ENCODE data around the gene HIBADH.
A peak's percentile ranks its signal among the peaks of the same experiment; 100 is the strongest.

DNA sequence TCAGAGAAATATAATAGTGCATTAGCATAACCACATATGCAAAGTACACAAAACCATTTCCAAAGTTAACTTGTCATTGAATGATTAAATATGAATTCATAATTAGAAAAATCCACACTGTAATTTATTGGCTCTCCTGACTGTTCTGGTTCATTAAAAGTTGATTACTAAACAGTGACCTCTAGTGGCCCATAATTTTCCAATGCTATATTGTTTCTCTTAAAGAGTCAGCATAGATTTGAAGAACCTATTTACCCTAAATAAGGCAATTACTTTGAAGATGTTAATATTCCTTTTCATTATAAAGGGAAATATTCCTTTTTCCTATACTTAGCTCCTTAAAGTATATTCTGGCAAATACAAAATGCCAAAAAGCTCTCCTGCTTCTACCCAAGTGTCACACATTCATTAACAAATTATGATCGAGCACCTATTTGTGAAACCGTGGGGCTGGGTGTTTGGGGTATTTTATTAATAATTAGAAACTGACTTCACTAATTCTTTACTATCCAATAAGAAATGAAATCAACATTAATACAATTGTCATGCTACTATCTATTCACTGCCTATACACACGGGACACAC is 86.2 kb downstream of the HIBADH start:
- TF ChIP-seq, protein P1, sequence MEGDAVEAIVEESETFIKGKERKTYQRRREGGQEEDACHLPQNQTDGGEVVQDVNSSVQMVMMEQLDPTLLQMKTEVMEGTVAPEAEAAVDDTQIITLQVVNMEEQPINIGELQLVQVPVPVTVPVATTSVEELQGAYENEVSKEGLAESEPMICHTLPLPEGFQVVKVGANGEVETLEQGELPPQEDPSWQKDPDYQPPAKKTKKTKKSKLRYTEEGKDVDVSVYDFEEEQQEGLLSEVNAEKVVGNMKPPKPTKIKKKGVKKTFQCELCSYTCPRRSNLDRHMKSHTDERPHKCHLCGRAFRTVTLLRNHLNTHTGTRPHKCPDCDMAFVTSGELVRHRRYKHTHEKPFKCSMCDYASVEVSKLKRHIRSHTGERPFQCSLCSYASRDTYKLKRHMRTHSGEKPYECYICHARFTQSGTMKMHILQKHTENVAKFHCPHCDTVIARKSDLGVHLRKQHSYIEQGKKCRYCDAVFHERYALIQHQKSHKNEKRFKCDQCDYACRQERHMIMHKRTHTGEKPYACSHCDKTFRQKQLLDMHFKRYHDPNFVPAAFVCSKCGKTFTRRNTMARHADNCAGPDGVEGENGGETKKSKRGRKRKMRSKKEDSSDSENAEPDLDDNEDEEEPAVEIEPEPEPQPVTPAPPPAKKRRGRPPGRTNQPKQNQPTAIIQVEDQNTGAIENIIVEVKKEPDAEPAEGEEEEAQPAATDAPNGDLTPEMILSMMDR (IDR thresholded peaks at IDR 0.05; ENCODE audit: insufficient read depth, low read length) = peak; percentile 23
- TF ChIP-seq, protein P2, sequence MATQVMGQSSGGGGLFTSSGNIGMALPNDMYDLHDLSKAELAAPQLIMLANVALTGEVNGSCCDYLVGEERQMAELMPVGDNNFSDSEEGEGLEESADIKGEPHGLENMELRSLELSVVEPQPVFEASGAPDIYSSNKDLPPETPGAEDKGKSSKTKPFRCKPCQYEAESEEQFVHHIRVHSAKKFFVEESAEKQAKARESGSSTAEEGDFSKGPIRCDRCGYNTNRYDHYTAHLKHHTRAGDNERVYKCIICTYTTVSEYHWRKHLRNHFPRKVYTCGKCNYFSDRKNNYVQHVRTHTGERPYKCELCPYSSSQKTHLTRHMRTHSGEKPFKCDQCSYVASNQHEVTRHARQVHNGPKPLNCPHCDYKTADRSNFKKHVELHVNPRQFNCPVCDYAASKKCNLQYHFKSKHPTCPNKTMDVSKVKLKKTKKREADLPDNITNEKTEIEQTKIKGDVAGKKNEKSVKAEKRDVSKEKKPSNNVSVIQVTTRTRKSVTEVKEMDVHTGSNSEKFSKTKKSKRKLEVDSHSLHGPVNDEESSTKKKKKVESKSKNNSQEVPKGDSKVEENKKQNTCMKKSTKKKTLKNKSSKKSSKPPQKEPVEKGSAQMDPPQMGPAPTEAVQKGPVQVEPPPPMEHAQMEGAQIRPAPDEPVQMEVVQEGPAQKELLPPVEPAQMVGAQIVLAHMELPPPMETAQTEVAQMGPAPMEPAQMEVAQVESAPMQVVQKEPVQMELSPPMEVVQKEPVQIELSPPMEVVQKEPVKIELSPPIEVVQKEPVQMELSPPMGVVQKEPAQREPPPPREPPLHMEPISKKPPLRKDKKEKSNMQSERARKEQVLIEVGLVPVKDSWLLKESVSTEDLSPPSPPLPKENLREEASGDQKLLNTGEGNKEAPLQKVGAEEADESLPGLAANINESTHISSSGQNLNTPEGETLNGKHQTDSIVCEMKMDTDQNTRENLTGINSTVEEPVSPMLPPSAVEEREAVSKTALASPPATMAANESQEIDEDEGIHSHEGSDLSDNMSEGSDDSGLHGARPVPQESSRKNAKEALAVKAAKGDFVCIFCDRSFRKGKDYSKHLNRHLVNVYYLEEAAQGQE (IDR thresholded peaks at IDR 0.05; ENCODE audit: insufficient replicate concordance, low read depth) = no peak
- no peak for TF ChIP-seq POLR2AphosphoS5 (IDR thresholded peaks at IDR 0.05; ENCODE audit: low read depth)
- TF ChIP-seq GABPA (IDR thresholded peaks at IDR 0.05; ENCODE audit: low read depth) = no peak
- TF ChIP-seq SPI1 (IDR thresholded peaks at IDR 0.05; ENCODE audit: borderline replicate concordance, low read depth) = no peak
